Activated gamma-delta T cell (primary cell): ENCODE data around the gene SAMD14.
A peak's percentile ranks its signal among the peaks of the same experiment; 100 is the strongest.

Experiments
- DNase-seq: peaks from one replicate; lab custom pipeline; 2025; lab: John Stamatoyannopoulos, UW
- total RNA-seq, 2 donors: gene quantifications; one replicate each; lab custom pipeline; 2026; lab: John Stamatoyannopoulos, UW

The SAMD14 gene
- 0.44 to 0.46 reads per million in 2 donors for total RNA-seq

DNA sequence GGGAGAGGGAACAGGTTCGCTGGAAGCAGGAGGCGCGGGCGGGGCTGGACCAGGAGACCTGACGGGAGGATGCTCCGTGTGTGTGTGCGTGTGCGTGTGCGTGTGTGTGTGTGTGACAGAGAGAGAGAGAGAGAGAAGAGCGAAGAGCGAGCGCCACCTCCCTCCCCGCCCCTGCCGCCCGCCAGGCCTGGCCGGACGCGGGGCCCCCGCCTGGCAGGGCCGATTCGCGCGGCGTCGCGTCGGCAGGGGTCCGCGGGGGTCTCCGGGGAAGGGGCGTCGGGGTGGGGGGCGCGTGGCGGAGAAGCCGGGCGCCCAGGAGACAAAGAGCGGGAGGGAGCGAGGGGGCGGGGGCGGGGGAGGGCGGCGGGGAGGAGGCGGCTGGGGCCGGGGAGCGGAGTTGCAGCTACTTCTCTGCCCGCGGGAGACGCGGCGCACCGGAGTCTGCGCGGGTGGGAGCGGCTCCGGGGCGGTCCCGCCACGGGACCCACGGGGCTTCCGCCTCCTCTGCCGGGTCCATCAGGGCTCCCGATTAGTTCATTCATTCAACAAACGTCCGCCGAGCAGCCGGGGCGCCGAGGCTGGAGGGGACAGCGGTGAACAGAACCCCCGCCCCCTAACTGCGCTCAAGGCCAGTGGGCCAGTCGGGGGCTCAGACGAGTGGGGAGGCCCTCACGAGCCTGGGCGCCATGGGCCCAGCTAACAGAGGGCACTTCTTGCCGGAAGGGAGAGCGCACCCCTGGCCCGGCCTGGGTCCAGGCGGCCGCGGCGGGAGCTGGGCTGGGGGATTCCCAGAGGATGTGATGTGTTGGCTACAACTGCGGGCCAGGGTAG is at the start of gene SAMD14:
SAMD14 (minus strand) TSS at position 433 of the 831 bp plus-strand sequence. CDS start 5,201 bp downstream, outside the sequence.
- DNase-seq = peak; percentile 39

- no peak for DNase-seq
These were observed 48.2 kb upstream of the SAMD14 start for GRCh38 chr17:50177983-50178834.

DNA sequence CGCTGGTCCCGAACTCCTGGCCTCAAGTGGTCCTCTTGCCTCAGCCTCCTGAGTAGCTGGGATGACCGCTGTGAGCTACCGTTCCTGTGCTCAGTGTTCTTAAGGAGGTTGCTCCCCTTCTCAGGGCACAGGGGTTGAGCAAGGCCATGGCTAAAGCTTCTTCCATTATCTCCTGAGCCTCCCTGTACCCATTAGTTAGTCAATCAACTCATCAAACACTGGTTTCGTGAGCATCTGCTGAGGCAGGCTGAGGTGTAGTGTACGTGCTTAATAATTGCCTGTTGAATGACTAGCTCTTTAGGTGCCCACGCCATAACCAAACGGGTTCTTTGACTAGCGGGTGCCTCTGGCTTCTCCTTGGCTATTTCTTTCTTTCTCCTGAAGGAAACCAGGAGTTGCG is 47.5 kb upstream of the SAMD14 start:
- no peak for DNase-seq

DNA sequence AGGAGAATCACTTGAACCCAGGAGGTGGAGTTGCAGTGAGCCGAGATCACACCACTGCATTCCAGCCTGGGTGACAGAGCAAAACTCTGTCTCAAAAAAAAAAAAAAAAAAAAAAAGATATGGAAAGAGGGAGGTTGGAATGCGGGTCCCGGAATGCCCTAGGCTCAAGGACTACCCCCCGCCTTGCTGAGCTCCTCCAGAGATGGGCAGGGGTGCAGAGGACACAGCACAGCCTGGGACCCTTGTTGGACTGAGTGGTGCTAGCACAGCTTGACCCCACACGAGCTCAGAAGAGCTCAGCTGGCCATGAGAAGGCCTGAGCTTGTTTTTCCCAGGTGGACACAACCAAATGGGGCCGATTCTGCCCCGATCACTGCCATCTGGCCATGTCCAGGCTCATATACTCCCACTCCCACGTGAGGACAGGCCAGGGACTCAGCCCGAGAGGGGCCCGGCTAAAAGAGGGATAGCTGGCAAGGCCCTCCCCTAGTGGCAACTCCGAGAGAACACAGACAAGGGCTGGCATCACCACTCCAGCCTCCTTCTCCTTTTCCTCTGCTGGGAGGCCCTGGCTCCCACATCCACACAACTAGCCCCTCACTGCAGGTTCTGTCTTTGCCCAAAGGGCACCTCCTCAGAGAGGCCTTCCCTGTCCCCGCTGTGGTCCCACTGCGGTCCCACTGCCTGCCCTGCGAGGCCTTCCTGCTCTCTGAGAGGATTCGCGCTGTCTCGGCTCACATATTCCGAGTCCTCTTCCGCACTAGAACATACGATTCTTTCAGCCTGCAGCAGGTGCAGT is 46.8 kb upstream of the SAMD14 start:
- no peak for DNase-seq

DNA sequence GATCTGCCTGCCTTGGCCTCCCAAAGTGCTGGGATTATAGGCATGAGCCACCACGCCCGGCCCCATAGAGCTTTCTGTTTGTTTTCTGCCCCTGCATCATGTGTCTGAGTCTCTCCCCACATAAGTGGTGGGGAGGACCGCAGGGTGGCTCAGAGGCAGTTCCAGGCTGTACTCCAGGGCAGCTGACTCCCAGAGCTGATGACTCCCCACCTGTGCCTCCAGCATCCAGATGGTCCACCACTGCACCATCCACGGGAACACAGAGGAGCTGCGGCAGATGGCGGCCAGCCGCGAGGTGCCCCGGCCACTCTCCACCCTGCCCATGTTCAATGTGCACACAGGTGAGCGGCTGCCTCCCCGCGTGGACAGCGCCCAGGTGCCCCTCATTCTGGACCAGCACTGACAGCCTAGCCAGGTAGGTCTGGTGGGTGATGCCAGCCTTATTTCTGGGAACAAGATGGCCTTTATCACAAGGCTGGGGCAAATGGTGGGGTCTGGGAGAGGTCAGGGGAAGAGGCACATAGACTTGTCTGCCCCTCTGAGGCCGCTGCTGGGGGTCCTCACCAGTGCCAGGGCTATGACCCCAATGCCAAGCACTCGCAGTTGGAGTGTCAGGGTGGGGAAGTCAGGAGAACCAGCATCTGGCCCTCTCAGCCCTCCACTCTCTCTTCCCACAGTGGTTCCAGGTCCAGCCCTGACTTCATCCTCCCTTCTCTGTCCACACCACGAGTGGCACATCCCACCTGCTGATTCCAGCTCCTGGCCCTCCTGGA is 45.3 kb upstream of the SAMD14 start:
- DNase-seq = no peak

- no peak for DNase-seq
These were observed 44.5 kb upstream of the SAMD14 start for GRCh38 chr17:50174444-50174843.

DNA sequence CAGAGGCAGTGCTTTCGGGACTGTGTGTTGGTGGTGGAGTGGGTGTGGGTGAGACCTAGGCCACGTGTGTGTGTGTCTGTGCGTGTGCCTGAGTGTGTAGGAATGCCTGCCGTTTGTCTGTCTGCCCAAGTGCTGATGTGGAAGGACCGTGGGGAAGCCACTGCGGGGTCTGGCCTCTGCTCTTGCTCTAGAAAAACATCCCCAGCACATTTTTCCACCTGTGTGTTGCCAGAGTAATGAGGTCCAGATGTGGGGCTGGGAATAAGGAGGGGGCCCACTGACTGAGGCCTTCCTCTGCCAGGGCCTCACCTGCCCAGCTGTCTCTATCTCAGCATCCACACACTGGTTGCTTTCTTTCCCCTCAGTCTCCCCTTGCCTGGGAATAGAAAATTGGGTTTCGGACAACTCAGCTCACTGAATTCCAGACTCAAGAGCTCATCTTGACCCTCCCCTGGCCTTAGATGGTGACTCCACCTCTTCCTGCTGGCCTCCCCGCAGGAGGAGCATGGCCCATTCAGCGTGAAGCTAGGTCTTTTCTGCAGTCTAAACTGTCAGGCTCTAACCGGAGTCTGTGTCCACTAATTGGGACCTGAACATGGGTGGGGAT is 43.5 kb upstream of the SAMD14 start:
- DNase-seq = no peak

- no peak for DNase-seq
These were observed 43.0 kb upstream of the SAMD14 start for GRCh38 chr17:50172936-50173334.

- DNase-seq = no peak
These were observed 42.2 kb upstream of the SAMD14 start for GRCh38 chr17:50172130-50172529.

DNA sequence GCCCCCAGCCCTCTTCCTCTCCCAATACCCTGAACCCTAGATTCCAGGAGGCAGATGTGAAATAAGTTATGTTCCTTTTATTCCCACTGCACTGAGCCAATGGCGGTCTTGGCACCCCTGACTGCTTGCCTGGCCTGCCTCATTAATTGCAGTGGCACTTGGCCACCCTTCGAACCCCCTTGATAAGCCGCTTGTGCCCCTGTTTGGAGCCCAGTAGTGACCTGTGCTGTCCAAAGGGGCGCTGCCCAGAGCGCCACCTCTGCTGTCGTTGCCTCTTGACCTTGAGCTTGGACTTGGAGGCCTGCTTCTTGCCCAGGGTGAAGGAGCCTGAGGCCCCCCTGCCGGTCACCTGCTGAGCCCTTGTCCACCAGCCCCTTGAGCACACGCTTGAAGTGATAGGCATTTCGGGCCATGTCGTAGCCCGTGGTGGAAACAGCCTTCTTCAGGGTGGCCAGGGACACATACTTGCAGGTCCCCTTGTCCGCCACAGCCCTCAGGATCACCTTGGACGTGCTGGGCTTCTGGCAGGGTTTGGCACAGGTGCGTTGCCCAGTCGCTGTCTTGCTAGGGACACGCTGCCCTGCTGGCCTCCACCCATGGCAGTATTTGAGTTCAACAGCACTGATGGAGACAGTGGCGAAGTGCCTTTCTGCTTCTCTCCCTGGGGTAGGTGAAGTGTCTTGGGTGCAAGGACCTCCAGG is 41.6 kb upstream of the SAMD14 start:
- DNase-seq = no peak

- no peak for DNase-seq
These were observed 40.9 kb upstream of the SAMD14 start for GRCh38 chr17:50170662-50171370.

DNA sequence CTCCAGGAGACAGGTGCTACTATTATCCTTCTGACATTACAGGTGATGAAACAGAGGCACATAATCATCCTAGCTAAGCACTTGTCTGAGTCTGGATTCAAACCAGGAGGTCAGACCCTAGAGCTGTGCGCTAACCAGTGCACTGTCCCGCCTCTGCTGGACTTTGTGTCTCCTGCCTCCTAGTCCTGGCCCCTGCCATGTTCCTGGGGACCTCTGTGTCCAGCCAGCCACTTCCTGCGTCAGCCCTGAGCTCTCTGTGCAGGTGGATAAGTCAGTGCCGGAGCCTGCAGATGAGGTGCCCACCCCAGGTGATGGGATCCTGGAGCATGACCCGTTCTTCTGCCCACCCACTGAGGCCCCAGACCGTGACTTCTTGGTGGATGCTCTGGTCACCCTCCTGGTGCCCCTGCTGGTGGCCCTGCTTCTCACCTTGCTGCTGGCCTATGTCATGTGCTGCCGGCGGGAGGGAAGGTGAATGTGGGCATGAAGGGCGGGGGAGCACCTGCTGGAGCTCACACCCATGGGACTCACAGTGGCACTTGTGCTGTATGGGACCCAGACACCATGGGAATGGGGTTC is 40.0 kb upstream of the SAMD14 start:
- DNase-seq = no peak

DNA sequence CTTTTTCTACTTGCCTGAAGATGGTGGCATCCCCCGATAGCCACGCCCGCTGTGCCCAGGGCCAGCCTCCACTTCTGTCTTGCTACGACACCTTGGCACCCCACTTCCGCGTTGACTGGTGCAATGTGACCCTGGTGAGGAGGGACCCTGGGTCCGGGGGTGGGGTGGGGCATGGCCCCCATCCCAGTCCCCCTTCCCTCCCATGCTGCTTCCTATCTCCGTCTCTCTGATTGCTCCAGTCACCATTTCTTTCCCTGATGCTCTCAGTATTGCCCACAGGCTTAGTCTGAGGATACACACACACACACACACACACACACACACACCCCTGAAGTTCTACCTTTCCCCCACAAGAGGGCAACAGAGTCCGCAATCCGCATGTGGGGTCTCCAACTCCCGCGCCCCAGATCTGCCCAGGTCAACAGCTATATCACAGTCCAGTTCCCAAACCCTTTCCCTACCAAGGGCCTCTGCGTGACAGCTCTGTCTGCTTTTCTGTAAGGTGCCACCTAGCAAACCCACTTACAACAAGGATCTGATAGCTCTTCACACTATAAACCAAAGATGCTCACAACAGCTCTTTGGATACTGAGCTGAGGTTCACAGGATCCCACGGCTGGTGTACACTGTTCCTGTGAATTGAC is 39.3 kb upstream of the SAMD14 start:
- DNase-seq = no peak

GRCh38 chr17:50168319-50168718 is 38.4 kb upstream of the SAMD14 start:
- no peak for DNase-seq

DNA sequence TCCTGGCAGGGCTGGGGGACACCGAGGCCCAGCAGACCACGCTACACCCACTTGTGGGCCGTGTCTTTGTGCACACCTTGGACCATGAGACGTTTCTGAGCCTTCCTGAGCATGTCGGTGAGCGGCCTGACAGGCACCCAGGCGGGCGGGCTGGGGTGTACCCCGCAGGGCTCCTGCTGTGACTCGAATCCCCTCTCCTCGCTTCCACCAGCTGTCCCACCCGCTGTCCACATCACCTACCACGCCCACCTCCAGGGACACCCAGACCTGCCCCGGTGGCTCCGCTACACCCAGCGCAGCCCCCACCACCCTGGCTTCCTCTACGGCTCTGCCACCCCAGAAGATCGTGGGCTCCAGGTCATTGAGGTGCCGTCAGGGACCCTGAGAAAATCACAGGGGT is 37.4 kb upstream of the SAMD14 start:
- no peak for DNase-seq

GRCh38 chr17:50166518-50167181 is 36.7 kb upstream of the SAMD14 start:
- DNase-seq = no peak

DNA sequence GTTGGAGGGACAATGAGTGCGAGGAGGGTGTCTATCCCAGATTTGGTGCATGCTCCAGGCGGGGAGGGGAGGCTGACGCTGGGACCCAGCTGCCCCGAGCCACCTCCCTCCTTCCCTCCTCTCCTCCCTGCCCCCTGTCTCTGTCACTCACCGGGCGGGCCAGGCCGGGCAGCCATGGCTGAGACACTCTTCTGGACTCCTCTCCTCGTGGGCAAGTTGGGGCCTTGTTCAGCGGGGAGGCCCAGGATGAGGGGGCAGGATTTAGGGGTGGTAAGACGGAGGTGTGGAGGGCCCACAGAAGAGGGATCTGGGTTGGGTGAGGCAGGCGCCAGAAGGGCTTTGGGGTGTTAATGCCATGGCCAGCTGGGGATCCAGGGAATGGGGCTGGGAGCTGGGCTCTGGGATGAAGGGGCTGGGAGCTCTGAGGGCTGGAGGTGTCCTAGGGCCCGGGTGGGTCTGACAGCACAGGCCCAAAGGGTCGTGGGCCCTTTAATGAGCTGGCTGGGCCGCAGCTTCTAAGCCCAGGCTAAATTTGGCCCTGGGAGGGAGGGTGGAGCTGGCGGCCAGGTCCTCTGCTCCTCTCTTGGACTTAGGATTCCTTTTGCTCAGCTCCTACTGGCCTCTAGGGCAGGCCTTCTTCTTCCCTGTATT is 36.0 kb upstream of the SAMD14 start, which contains the start of gene SGCA:
SGCA (plus strand) TSS at position 139 of the 651 bp plus-strand sequence; CDS start at position 175, 36 bp downstream.
- no peak for DNase-seq
